ENCODE results near the gene C13orf46.

GRCh38 chr13:113962386-113962785, 11.5 kb downstream of the C13orf46 start:
- no peak for TF ChIP-seq EP300 (IDR thresholded peaks at IDR 0.05; ENCODE audit: low read depth)
- TF ChIP-seq CTCF (IDR thresholded peaks at IDR 0.05): no peak
- TF ChIP-seq POLR2A (IDR thresholded peaks at IDR 0.05): no peak
